K562 (cell line): ENCODE results near the gene MAP3K6.

ENCODE experiments used
- GABPA ChIP-seq: fragments of 200-800 bp; sonication (Bioruptor generic); conservative IDR thresholded peaks from 2 replicates; pipeline ENCODE4 v1.6.1; 2016; ENCODE audit warnings: low read depth, missing genetic modification characterization, missing compliant biosample characterization
- HCFC1 ChIP-seq: IDR thresholded peaks from 2 replicates; pipeline ENCODE4 v1.6.1; 2012; ENCODE audit warnings: low read depth, low read length, improper control_type of control experiment
- MTA1 ChIP-seq: fragments of 450-650 bp; IDR thresholded peaks from 2 replicates; pipeline ENCODE4 v1.6.1; 2017; ENCODE audit warnings: borderline replicate concordance
- NCOA2 ChIP-seq, 2 experiments: fragments of 450-650 bp; IDR thresholded peaks; 2 replicates each; pipeline ENCODE4 v1.6.1; 2018; ENCODE audit warnings: mild to moderate bottlenecking in 2 of 2, moderate library complexity in 1 of 2; ENCODE audit not compliant: partially characterized antibody in 2 of 2
- NFIC ChIP-seq: fragments of 450-650 bp; IDR thresholded peaks from 2 replicates; pipeline ENCODE4 v1.6.1; 2017; ENCODE audit warnings: mild to moderate bottlenecking, inconsistent platforms
- SIX5 ChIP-seq, 2 experiments: IDR thresholded peaks; 2 replicates each; pipeline ENCODE4 v1.6.1; 2011; ENCODE audit warnings: low read length in 2 of 2, borderline replicate concordance in 1 of 2, low read depth in 1 of 2, mild to moderate bottlenecking in 1 of 2, moderate library complexity in 1 of 2; ENCODE audit not compliant: insufficient read depth in 1 of 2
- SMAD3 ChIP-seq: fragments of 450-650 bp; formaldehyde crosslinking; conservative IDR thresholded peaks from 2 replicates; pipeline ENCODE4 v1.4.0; 2020; ENCODE audit warnings: mild to moderate bottlenecking
- TBP ChIP-seq: optimal IDR thresholded peaks from 2 replicates; pipeline ENCODE3; 2011; ENCODE audit warnings: low read depth, low read length, improper control_type of control experiment
- ZNF76 ChIP-seq: fragments of 250-450 bp; sonication (Bioruptor Pico); IDR thresholded peaks from 2 replicates; pipeline ENCODE4 v1.4.0; 2020; ENCODE audit warnings: mild to moderate bottlenecking, moderate library complexity, borderline replicate concordance
- TF ChIP-seq, protein P1 (sequence below), 2 experiments: fragments of 200-800 bp in 1 of 2; sonication (Bioruptor generic) in 1 of 2; sonication (generic) in 1 of 2; formaldehyde crosslinking in 1 of 2; IDR thresholded peaks in 1 of 2; conservative IDR thresholded peaks in 1 of 2; 2 replicates each; pipeline versions ENCODE4 v1.5.0 to v1.6.1; 2016 to 2020; ENCODE audit warnings: missing compliant biosample characterization in 1 of 2, missing genetic modification characterization in 1 of 2, missing genetic modification reagents in 1 of 2
- TF ChIP-seq, protein P2 (sequence below), 3 experiments: IDR thresholded peaks in 2 of 3; conservative IDR thresholded peaks in 1 of 3; 2 replicates each; pipeline ENCODE4 v1.5.1; 2011 to 2012; ENCODE audit warnings: low read length in 3 of 3, mild to moderate bottlenecking in 3 of 3, control low read depth in 2 of 3, improper control_type of control experiment in 1 of 3, inconsistent platforms in 1 of 3, low read depth in 1 of 3, mixed read lengths in 1 of 3, moderate library complexity in 1 of 3; ENCODE audit not compliant: insufficient read depth in 2 of 3
- TF ChIP-seq, protein P3 (sequence below): sonication (generic); formaldehyde crosslinking; IDR thresholded peaks from 2 replicates; pipeline ENCODE4 v1.8.1; 2022; ENCODE audit warnings: missing genetic modification reagents
- TF ChIP-seq, protein P4 (sequence below): fragments of 250-450 bp; sonication (Bioruptor Pico); IDR thresholded peaks from 2 replicates; pipeline ENCODE4 v1.8.0; 2021; ENCODE audit warnings: borderline replicate concordance, mild to moderate bottlenecking, moderate library complexity; ENCODE audit not compliant: poor library complexity, severe bottlenecking

DNA sequence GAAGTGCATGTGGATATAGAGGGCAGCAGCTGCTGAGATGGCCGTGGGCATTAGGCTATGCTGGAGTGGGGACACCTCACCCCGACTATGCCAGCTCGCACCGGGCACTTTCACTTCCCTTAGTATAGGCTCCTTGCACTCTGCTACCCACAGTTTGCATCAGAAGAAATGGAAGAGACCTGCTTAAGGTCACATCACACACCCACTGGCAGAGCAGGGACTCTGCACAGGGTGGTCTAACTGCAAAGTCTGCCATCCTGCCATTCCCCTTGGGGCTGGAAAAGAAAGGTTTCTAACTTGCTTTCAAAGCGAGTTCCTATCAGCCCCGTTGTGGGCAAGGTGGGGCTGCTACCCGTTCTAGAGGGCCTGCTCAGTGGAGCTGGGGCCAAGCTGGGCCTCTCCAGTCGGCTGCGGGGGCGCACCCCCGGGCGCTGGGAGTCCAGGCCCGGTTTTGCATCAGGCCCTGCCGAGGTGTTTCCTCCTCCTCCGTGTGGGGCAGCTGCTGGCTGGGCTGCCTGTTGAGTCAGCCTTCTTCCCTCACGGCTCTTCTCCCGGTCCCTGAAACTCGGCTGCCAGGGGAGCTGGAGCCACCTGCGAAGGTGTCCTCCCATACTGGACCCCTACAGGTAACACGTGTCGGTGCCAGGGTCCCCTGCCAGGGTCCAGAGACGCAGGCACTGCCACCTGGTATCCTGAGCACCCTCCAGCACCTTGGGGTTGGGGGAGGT is 25.1 kb downstream of the MAP3K6 start, which contains the start of gene SYTL1:
- TF ChIP-seq, protein P1, sequence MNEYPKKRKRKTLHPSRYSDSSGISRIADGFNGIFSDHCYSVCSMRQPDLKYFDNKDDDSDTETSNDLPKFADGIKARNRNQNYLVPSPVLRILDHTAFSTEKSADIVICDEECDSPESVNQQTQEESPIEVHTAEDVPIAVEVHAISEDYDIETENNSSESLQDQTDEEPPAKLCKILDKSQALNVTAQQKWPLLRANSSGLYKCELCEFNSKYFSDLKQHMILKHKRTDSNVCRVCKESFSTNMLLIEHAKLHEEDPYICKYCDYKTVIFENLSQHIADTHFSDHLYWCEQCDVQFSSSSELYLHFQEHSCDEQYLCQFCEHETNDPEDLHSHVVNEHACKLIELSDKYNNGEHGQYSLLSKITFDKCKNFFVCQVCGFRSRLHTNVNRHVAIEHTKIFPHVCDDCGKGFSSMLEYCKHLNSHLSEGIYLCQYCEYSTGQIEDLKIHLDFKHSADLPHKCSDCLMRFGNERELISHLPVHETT (CRISPR knock-in tag; conservative IDR thresholded peaks at IDR 0.05 in 1 of 2, IDR thresholded peaks at IDR 0.05 in 1 of 2), result no peak
- no peak for TF ChIP-seq SIX5 (IDR thresholded peaks at IDR 0.05; ENCODE audit: borderline replicate concordance in 1 of 2, insufficient read depth in 1 of 2, low read depth in 1 of 2, low read length in 2 of 2)
- TF ChIP-seq ZNF76 (CRISPR knock-in tag), result 0 out of 2 replicates have a peak, but pooled peaks have one; percentile 45
- no peak for TF ChIP-seq NFIC
- TF ChIP-seq, protein P2, sequence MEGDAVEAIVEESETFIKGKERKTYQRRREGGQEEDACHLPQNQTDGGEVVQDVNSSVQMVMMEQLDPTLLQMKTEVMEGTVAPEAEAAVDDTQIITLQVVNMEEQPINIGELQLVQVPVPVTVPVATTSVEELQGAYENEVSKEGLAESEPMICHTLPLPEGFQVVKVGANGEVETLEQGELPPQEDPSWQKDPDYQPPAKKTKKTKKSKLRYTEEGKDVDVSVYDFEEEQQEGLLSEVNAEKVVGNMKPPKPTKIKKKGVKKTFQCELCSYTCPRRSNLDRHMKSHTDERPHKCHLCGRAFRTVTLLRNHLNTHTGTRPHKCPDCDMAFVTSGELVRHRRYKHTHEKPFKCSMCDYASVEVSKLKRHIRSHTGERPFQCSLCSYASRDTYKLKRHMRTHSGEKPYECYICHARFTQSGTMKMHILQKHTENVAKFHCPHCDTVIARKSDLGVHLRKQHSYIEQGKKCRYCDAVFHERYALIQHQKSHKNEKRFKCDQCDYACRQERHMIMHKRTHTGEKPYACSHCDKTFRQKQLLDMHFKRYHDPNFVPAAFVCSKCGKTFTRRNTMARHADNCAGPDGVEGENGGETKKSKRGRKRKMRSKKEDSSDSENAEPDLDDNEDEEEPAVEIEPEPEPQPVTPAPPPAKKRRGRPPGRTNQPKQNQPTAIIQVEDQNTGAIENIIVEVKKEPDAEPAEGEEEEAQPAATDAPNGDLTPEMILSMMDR (IDR thresholded peaks at IDR 0.05 in 2 of 3, conservative IDR thresholded peaks at IDR 0.05 in 1 of 3; ENCODE audit: insufficient read depth in 2 of 3, low read depth in 1 of 3, low read length in 3 of 3), result no peak
- no peak; the same call in 1 of the 2 replicates for TF ChIP-seq HCFC1
- TF ChIP-seq NCOA2 (IDR thresholded peaks at IDR 0.05; ENCODE audit: partially characterized antibody in 2 of 2), result no peak
- TF ChIP-seq GABPA (tag), result no peak
- TF ChIP-seq MTA1, result no peak
- no peak for TF ChIP-seq TBP
- 0 out of 2 replicates have a peak, but pooled peaks have one; percentile 28 for TF ChIP-seq SMAD3 (CRISPR knock-in tag)
- TF ChIP-seq, protein P3, sequence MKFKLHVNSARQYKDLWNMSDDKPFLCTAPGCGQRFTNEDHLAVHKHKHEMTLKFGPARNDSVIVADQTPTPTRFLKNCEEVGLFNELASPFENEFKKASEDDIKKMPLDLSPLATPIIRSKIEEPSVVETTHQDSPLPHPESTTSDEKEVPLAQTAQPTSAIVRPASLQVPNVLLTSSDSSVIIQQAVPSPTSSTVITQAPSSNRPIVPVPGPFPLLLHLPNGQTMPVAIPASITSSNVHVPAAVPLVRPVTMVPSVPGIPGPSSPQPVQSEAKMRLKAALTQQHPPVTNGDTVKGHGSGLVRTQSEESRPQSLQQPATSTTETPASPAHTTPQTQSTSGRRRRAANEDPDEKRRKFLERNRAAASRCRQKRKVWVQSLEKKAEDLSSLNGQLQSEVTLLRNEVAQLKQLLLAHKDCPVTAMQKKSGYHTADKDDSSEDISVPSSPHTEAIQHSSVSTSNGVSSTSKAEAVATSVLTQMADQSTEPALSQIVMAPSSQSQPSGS (CRISPR knock-in tag), result no peak
- TF ChIP-seq, protein P4, sequence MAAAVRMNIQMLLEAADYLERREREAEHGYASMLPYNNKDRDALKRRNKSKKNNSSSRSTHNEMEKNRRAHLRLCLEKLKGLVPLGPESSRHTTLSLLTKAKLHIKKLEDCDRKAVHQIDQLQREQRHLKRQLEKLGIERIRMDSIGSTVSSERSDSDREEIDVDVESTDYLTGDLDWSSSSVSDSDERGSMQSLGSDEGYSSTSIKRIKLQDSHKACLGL (CRISPR knock-in tag), result no peak
